CD8-positive, alpha-beta memory T cell (primary cell): ENCODE measurements around the gene TNNI3K. TPM values are rescaled to one million over a fixed set of nuclear protein-coding genes. Genes with fewer than 3 reads are reported as not detected.

Experiments
- CTCF ChIA-PET: fragments of 350-600 bp; sonication (Branson Sonifier 250); formaldehyde crosslinking; loops from one replicate; lab custom pipeline; 2021; ENCODE audit warnings: antibody characterized with exemption; lab: Charles Lee
- POLR2A ChIA-PET: fragments of 350-600 bp; sonication (Branson Sonifier 250); formaldehyde crosslinking; loops from one replicate; lab custom pipeline; 2021; ENCODE audit warnings: antibody characterized with exemption; lab: Charles Lee
- DNase-seq, 5 donors: peaks; one replicate each; pipeline versions ENCODE4 v3.0.0 to v3.0.0-alpha.2; 2020 to 2022; ENCODE audit warnings: mixed read lengths in 1 of 5
- H3K27ac ChIP-seq: one replicate; pipeline ENCODE4 v1.7.0; 2013; ENCODE audit warnings: low read depth, mild to moderate bottlenecking, low read length, moderate library complexity
- H3K27me3 ChIP-seq: 2 replicates; pipeline ENCODE4 v1.7.0; 2013; ENCODE audit warnings: low read length, mild to moderate bottlenecking; ENCODE audit not compliant: insufficient read depth, poor library complexity, severe bottlenecking
- H3K36me3 ChIP-seq: 2 replicates; pipeline ENCODE4 v1.7.0; 2013; ENCODE audit warnings: mild to moderate bottlenecking, low read length, moderate library complexity; ENCODE audit not compliant: insufficient read depth
- H3K4me1 ChIP-seq: 2 replicates; pipeline ENCODE4 v1.7.0; 2013; ENCODE audit warnings: mild to moderate bottlenecking, low read length, moderate library complexity; ENCODE audit not compliant: insufficient read depth
- H3K4me3 ChIP-seq: 2 replicates; pipeline ENCODE4 v1.7.0; 2013; ENCODE audit warnings: mild to moderate bottlenecking, low read length
- H3K9me3 ChIP-seq: 2 replicates; pipeline ENCODE4 v1.7.0; 2013; ENCODE audit warnings: mild to moderate bottlenecking, low read length
- H3K27ac Mint-ChIP-seq, 8 donors: one replicate each; pipeline ENCODE4 v1.8.0; 2020 to 2021; ENCODE audit warnings: mixed read lengths in 8 of 8, mild to moderate bottlenecking in 6 of 8, inconsistent platforms in 3 of 8, moderate library complexity in 3 of 8
- H3K27me3 Mint-ChIP-seq, 2 donors: one replicate each; pipeline ENCODE4 v1.8.0; 2020 to 2021; ENCODE audit warnings: mixed read lengths in 2 of 2, mild to moderate bottlenecking in 1 of 2, moderate library complexity in 1 of 2
- H3K36me3 Mint-ChIP-seq, 3 donors: one replicate each; pipeline ENCODE4 v1.8.0; 2020 to 2021; ENCODE audit warnings: mixed read lengths in 3 of 3, inconsistent platforms in 1 of 3, mild to moderate bottlenecking in 1 of 3
- H3K4me1 Mint-ChIP-seq, 3 donors: one replicate each; pipeline ENCODE4 v1.8.0; 2020 to 2021; ENCODE audit warnings: mixed read lengths in 3 of 3, inconsistent platforms in 1 of 3, mild to moderate bottlenecking in 1 of 3
- H3K4me3 Mint-ChIP-seq, 7 donors: one replicate each; pipeline ENCODE4 v1.8.0; 2020 to 2021; ENCODE audit warnings: mixed read lengths in 7 of 7, mild to moderate bottlenecking in 6 of 7, moderate library complexity in 4 of 7, inconsistent platforms in 2 of 7
- H3K9me3 Mint-ChIP-seq, 5 donors: one replicate each; pipeline ENCODE4 v1.8.0; 2020 to 2022; ENCODE audit warnings: mixed read lengths in 5 of 5, mild to moderate bottlenecking in 3 of 5, moderate library complexity in 2 of 5, inconsistent platforms in 1 of 5
- polyA plus RNA-seq: library from polyadenylated mRNA; unstranded; fragments of 300-500 nt; fragmentation: Illumina TruSeq; gene quantifications from one replicate; pipeline ENCODE4 v1.2.3, GENCODE V29; 2021
- total RNA-seq, 2 experiments: library from RNA; stranded (reverse); gene quantifications; one replicate each; pipeline ENCODE4 v1.2.3, GENCODE V29; 2021

The TNNI3K gene
- total and polyA plus RNA-seq, 3 experiments from 2014 or later: 0.38 TPM; not detected in 2

DNA sequence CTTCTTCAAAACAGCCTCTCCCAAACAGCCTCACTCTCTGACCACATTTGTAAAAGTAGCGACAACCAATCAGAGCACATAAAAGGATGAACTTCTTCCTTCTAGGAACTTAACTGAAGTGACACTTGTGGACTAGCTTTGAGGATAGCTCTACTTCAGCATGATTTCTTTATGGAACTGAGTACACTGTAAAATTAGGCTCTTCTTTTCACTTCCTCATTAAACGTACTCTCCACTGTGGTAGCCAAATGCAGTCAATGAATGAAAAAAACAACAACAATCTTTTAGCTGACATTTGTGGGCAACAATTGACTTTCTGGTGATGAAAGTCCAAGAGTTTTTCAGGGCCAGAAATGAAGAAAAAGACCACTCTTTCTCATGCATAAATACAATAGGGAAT is 267.7 kb downstream of the TNNI3K start:
- DNase-seq: no peak
- no peaks in the 10 kb centered on the region for H3K36me3 Mint-ChIP-seq
- no peaks in the 10 kb centered on the region for H3K9me3 ChIP-seq
- H3K27ac Mint-ChIP-seq: no peak overlapping the region
- no peaks in the 10 kb centered on the region for H3K27me3 ChIP-seq
- no peak overlapping the region for H3K4me3 ChIP-seq
- no peak overlapping the region for H3K27ac ChIP-seq
- POLR2A ChIA-PET: no interaction called here
- CTCF ChIA-PET: no interaction called here
- H3K4me1 Mint-ChIP-seq: peaks cover 0 to 9% (median 3%) of the 10 kb centered on the region in 3 donors
- no peaks in the 10 kb centered on the region for H3K36me3 ChIP-seq
- no peaks in the 10 kb centered on the region for H3K9me3 Mint-ChIP-seq
- no peak overlapping the region for H3K4me3 Mint-ChIP-seq
- peaks cover 0 to 2% of the 10 kb centered on the region in 2 donors for H3K27me3 Mint-ChIP-seq
- no peaks in the 10 kb centered on the region for H3K4me1 ChIP-seq

DNA sequence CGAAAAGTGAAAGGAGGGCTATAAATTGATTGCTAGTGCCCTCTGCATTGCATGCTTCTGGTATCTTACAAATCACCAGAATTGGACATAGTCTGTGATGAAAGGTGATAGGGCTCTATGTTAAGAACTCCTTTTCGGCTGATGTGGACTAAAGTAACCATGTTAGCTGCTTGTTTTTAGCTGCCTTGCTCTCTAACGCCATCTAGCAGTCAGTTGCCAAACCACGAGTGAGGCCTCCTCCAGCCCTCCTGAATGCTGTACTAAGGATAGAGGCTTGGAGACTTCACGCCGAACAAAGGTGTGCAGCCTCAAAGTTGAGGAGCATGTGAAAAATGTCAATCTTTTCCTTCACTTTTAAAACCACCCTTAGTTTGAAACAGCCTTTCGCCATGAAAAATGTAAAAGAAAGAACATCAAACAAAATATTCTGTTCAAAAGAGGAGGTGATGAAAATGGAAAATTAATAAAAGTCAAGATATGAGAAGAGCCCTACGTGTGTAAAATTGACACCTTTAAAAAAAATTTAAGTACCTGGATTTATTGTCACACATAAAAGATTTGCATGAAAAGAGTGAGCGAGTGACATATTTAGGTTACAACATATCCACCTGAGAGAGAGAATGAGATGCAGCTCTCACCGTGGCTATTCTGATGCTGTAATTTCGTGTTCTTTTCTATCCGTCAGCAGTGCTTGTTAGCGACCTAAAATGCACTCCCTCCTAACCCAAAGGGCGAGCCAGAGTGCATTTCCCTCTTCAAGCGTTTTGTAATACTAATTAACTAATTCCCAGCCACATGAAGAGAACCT is 269.1 kb downstream of the TNNI3K start:
- Histone ChIP-seq H3K4me3 (no peak overlapping the region), H3K4me1 (no peaks in the 10 kb centered on the region), H3K27me3 (no peaks in the 10 kb centered on the region), H3K27ac (no peak overlapping the region), H3K36me3 (no peaks in the 10 kb centered on the region), H3K9me3 (no peaks in the 10 kb centered on the region)
- ChIA-PET CTCF (no interaction called here), POLR2A (no interaction called here)
- Mint-ChIP-seq H3K4me1 (peaks cover 0 to 9% (median 3%) of the 10 kb centered on the region in 3 donors), H3K4me3 (peak overlapping the region in 1 of 7 donors; percentile 23), H3K36me3 (no peaks in the 10 kb centered on the region), H3K9me3 (no peaks in the 10 kb centered on the region), H3K27me3 (peaks cover 0 to 2% of the 10 kb centered on the region in 2 donors), H3K27ac (no peak overlapping the region)
- peak in 1 of 5 donors; percentile 11 for DNase-seq

DNA sequence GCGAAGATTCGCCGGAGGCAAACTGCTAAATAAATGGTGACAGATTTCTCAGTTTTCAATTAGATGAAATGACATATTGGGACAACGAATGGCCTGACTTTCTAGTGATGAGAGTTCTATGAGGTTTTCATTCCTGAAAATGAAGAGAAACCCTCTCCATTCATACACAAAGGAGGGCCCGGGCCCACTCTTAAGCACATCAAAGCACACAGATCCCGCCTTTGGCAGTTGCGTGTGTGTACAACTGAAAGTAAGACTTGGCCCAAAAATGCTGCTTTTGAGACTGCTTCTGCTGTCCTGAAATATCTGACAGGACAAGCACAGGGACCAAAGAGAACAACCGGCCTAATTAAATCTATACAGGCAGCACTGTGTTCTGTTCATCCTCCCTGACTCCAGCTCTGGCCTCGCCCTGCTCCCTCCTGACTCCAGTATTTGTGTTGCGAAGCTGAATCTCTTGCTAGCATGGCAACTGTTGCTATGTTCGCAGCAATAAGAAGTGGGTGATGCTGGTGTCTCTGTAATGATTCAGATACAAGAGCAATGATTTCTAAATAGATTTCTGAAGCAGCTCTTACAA is 269.8 kb downstream of the TNNI3K start:
- H3K4me3 Mint-ChIP-seq: no peak overlapping the region
- Histone ChIP-seq H3K27me3 (no peaks in the 10 kb centered on the region), H3K36me3 (no peaks in the 10 kb centered on the region), H3K4me3 (no peak overlapping the region), H3K9me3 (no peaks in the 10 kb centered on the region), H3K4me1 (no peaks in the 10 kb centered on the region), H3K27ac (no peak overlapping the region)
- H3K36me3 Mint-ChIP-seq: no peaks in the 10 kb centered on the region
- peaks cover 0 to 9% (median 3%) of the 10 kb centered on the region in 3 donors for H3K4me1 Mint-ChIP-seq
- no peak for DNase-seq
- H3K9me3 Mint-ChIP-seq: no peaks in the 10 kb centered on the region
- H3K27me3 Mint-ChIP-seq: peaks cover 0 to 2% of the 10 kb centered on the region in 2 donors
- H3K27ac Mint-ChIP-seq: no peak overlapping the region
- ChIA-PET POLR2A (no interaction called here), CTCF (interaction anchor here (1.1 kb wide), 1 partner anchor 9 kb away, joined by 4 read pairs; no protein-coding TSS in a partner anchor)

DNA sequence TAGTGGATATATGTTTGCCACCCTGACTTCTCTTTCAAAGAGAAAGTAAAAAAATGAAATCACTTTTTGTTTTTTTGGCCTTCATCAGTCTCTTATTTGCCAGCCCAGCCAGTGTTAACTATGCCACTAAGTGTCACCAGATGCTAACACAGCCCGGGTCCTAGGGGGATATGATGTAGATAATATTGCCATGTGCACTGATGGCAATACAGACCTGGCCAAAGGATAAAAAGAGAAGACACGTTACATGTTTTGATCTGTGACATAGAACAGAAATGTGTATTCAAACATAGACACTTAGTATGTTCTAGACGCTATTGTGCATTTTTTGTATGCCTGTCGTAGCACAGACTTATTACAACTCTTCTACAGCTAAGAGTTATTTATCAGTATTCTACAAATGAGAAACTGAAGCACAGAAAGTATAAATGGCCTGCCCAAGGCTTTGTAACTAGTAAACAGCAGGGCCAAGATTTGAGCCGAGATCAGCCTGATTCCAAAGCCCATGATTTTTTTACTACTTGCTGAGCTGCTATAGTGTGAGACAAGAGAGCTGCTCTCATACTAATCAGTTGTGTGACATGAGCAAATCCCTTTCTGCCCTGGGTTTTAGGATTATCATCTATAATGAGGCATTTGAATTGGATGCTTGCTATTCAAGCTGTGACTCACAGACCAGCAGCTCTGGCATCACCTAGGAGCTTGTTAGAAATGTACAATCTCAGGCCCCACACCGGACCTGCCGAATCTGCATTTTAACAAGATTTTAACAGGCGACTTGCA is 270.9 kb downstream of the TNNI3K start:
- H3K4me3 Mint-ChIP-seq: no peak overlapping the region
- no peaks in the 10 kb centered on the region for H3K36me3 Mint-ChIP-seq
- ChIA-PET CTCF (interaction anchor here (1.1 kb wide), 1 partner anchor 7 kb away, joined by 4 read pairs; no protein-coding TSS in a partner anchor), POLR2A (no interaction called here)
- H3K4me1 Mint-ChIP-seq: peaks cover 0 to 9% (median 3%) of the 10 kb centered on the region in 3 donors
- Histone ChIP-seq H3K4me3 (no peak overlapping the region), H3K36me3 (no peaks in the 10 kb centered on the region), H3K4me1 (no peaks in the 10 kb centered on the region), H3K9me3 (no peaks in the 10 kb centered on the region), H3K27ac (no peak overlapping the region), H3K27me3 (no peaks in the 10 kb centered on the region)
- no peak for DNase-seq
- H3K9me3 Mint-ChIP-seq: no peaks in the 10 kb centered on the region
- no peak overlapping the region for H3K27ac Mint-ChIP-seq
- peaks cover 0 to 2% of the 10 kb centered on the region in 2 donors for H3K27me3 Mint-ChIP-seq

DNA sequence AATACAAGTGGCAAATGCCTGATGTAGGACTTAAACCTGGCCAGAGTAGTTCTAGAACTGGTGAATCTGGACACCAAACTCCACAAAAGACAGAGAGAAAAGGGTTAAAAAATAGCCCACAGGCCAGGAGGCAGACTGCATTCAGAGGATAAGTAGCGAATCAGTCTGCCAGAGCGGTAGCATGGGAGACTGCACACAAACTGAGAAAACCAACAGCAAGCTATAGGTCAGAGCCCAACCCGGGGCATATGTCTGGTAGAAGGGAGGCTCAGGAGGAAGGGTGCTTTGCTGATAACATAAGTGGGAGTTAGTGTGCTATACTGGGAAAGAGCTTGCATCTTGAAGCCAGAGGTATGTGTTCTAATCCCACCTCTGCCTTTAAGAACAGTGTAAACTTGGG is 273.3 kb downstream of the TNNI3K start:
- ChIA-PET CTCF (no interaction called here), POLR2A (no interaction called here)

DNA sequence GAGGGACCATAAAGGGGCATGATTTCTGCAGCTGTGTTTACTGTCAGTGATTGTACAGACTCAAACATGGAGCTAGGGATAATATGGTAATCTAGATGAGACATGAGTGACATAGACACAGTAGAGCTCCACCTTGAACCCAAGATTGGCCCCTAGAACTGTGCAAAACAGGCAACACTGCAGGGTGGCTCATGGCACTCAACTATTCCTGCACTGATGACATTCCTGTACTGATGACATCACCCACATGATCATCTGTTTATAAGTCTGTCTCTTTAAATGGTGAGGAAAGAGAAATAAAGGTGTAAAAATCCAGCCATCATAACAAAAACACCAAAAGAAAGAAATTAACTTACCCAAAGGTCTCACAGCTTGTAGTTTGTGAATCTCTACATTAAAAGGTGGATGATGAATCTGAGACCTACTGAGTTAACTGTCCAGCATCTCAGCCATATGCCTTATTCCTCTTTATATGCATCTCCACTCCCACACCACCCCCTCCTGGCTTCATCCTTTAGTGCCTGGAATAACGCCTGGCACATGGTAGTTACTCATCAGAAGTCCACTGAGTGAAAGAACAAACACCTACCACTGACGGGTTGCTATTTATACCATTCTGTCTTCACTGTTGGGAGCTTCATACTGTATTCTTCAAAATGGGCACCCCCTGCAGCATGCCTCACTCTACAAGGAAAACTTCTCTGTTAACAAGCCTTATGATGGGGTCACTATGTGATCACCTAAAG is 277.2 kb downstream of the TNNI3K start, which contains the start of gene LRRC53:
Gene LRRC53 (minus strand): TSS at position 442 of the 746 bp plus-strand sequence. CDS start 29,262 bp downstream, outside the sequence.
- no peaks in the 10 kb centered on the region for H3K4me1 Mint-ChIP-seq
- Histone ChIP-seq H3K36me3 (no peaks in the 10 kb centered on the region), H3K4me1 (no peaks in the 10 kb centered on the region), H3K27me3 (no peaks in the 10 kb centered on the region), H3K27ac (no peak within 1 kb of the TSS), H3K9me3 (no peaks in the 10 kb centered on the region), H3K4me3 (no peak within 1 kb of the TSS)
- POLR2A ChIA-PET: no interaction called here
- CTCF ChIA-PET: interaction anchor here (1.6 kb wide), 1 partner anchor 23 kb away, joined by 4 read pairs; no protein-coding TSS in a partner anchor
- H3K27me3 Mint-ChIP-seq: no peaks in the 10 kb centered on the region
- H3K36me3 Mint-ChIP-seq: no peaks in the 10 kb centered on the region
- no peak for DNase-seq
- no peak within 1 kb of the TSS for H3K27ac Mint-ChIP-seq
- H3K4me3 Mint-ChIP-seq: no peak within 1 kb of the TSS
- no peaks in the 10 kb centered on the region for H3K9me3 Mint-ChIP-seq

More for the DNA sequence above, 273.3 kb downstream of the TNNI3K start:
- H3K27ac ChIP-seq: no peak overlapping the region
- peaks cover 0 to 2% of the 10 kb centered on the region in 2 donors for H3K27me3 Mint-ChIP-seq
- no peaks in the 10 kb centered on the region for H3K27me3 ChIP-seq
- H3K4me3 ChIP-seq: no peak overlapping the region
- no peaks in the 10 kb centered on the region for H3K9me3 Mint-ChIP-seq
- peaks cover 0 to 8% (median 3%) of the 10 kb centered on the region in 3 donors for H3K4me1 Mint-ChIP-seq
- H3K36me3 ChIP-seq: no peaks in the 10 kb centered on the region
- H3K4me3 Mint-ChIP-seq: no peak overlapping the region
- H3K36me3 Mint-ChIP-seq: no peaks in the 10 kb centered on the region
- H3K9me3 ChIP-seq: no peaks in the 10 kb centered on the region
- H3K27ac Mint-ChIP-seq: no peak overlapping the region
- DNase-seq: no peak
- H3K4me1 ChIP-seq: no peaks in the 10 kb centered on the region

DNA sequence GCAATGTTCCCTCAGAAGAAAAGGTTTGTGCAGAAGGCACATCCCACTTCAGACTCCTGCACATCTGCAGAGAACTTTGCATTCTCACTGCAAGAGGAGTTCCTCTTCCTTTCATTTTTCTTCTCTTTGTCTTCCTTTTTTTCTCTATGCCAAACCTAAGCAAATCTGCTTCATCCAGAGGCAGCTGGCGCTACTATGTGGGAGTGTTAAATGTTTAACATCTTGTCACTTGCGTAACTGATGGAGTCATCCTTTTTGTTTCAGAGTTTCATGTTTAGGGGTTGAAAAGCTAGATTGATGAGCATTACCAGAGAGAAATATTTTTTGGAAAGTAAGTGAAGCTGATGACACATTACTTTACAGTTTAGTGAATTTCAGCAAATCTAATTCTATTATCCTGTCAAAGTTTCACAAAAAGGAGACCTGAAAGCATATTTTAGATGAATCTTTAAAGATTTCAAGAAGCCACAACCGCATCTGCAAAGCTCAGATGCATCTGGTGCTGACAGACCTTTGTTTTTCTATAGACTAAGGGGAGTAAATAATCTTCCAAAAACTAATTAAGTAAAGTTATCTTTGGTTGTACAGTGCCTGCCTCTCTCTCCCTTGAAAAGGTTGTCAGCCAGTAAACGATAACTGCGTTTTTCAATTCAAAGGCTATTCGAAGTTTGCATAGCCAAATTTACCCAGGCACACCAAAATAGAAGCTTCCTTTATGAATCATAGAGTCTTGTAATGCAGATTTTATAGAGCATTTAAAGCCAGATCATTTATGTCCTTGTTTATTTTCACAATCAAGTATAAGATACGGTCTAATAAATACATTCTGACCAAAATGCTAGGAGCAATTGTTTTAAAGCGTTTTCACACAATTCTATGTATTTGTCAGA is 278.5 kb downstream of the TNNI3K start:
- no peak overlapping the region for H3K4me3 ChIP-seq
- no peak for DNase-seq
- H3K36me3 Mint-ChIP-seq: no peaks in the 10 kb centered on the region
- no peaks in the 10 kb centered on the region for H3K9me3 ChIP-seq
- ChIA-PET CTCF (interaction anchor here (1.1 kb wide), 1 partner anchor 8 kb away, joined by 4 read pairs; no protein-coding TSS in a partner anchor), POLR2A (no interaction called here)
- H3K27me3 ChIP-seq: no peaks in the 10 kb centered on the region
- no peaks in the 10 kb centered on the region for H3K36me3 ChIP-seq
- H3K4me1 ChIP-seq: no peaks in the 10 kb centered on the region
- no peaks in the 10 kb centered on the region for H3K4me1 Mint-ChIP-seq
- H3K27me3 Mint-ChIP-seq: no peaks in the 10 kb centered on the region
- H3K4me3 Mint-ChIP-seq: no peak overlapping the region
- no peaks in the 10 kb centered on the region for H3K9me3 Mint-ChIP-seq
- H3K27ac Mint-ChIP-seq: no peak overlapping the region
- no peak overlapping the region for H3K27ac ChIP-seq
